ENCODE results near the gene OR6N1. TPM values are rescaled to one million over a fixed set of nuclear protein-coding genes. Genes with fewer than 3 reads are reported as not detected.

OR6N1 gene
- total and polyA plus RNA-seq, 9 of the 15 experiments (the other 6 are each of a cell fraction or from before 2014, with no cell fraction given) = 0.01 to 0.07 TPM; not detected in 7

DNA sequence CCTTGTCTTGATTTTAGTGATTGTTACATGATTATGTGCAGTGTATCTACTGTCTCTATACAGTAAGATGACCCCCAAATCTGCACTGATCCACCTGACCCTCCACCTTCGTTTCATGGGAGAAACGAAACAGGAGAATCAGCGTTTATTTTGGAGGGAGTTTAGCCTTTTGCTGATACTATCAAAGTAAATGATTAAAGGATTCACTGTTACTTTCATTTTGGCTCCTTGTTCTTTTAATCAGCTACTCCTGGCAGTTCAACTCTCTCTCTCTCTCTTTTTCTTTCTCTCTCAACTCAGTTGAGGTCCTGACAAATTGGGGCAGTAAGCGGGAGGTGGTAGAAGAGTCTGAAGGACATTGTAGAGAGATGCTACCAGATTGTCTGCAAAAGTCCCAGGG is 41.5 kb downstream of the OR6N1 start (continued):
- TF ChIP-seq ZNF780A (CRISPR knock-in tag; IDR thresholded peaks at IDR 0.05) (no peak), KLF6 (CRISPR knock-in tag; IDR thresholded peaks at IDR 0.05; ENCODE audit: borderline replicate concordance) (no peak), SAP30 (IDR thresholded peaks at IDR 0.05; ENCODE audit: borderline replicate concordance, insufficient read depth, low read depth, low read length, poor library complexity, severe bottlenecking) (no peak), SOX6 (IDR thresholded peaks at IDR 0.05) (no peak)
- TF ChIP-seq, protein P1, sequence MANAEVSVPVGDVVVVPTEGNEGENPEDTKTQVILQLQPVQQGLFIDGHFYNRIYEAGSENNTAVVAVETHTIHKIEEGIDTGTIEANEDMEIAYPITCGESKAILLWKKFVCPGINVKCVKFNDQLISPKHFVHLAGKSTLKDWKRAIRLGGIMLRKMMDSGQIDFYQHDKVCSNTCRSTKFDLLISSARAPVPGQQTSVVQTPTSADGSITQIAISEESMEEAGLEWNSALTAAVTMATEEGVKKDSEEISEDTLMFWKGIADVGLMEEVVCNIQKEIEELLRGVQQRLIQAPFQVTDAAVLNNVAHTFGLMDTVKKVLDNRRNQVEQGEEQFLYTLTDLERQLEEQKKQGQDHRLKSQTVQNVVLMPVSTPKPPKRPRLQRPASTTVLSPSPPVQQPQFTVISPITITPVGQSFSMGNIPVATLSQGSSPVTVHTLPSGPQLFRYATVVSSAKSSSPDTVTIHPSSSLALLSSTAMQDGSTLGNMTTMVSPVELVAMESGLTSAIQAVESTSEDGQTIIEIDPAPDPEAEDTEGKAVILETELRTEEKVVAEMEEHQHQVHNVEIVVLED (CRISPR knock-in tag; IDR thresholded peaks at IDR 0.05) = no peak

DNA sequence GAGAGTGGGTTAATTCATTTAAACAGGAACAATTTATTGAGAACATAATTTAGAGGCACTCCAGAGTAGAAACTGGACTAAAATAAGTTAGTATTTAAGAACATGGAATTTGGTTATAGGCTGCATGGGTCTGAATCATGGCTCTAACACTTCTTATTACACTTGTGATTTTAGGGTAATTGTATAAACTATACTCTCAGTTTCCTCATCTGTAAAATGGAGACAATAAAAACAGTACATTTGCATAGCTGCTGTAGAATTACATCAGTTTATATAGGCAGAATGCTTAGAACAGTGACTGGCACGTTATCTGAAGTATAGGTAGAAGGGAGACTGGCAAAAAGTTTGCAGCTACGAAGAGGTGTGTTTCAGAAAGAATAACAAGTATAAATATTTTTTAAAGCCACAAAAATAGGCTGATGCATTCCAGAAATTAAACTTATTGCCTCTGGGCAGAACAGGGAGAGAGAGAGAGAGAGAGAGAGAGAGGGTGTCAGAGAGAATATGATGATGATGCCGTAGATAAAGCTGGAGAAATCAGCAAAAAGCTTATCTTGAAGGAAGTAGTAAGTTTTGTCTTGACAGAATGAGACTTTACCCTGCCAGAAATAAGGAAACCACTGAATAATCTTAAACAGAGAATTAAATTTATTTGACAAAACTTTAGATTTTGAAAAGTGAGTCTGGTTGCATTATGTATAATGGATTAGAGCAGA is 43.3 kb downstream of the OR6N1 start:
- in situ Hi-C loops (cut with MboI) (no loop called here), intact Hi-C loops (cut with micrococcal nuclease) (no loop called here)
- H3K4me1 ChIP-seq (replicated peaks in 1 of 2; ENCODE audit: control insufficient read depth in 2 of 2, insufficient read depth in 2 of 2, low read length in 2 of 2) = peaks cover 3 to 33% of the 10 kb centered on the region in 2 experiments; a peak in 3 of 5 replicates
- H2AFZ ChIP-seq (ENCODE audit: low read depth, low read length) = peak overlapping the region; percentile 23; the same call in 1 of the 2 replicates
- CTCF ChIA-PET (ENCODE audit: low intra/inter-chr PET ratio) = no interaction called here
- H3K9ac ChIP-seq (ENCODE audit: insufficient read depth in 1 of 2, low read depth in 2 of 2, low read length in 2 of 2) = no peak overlapping the region
- H3K4me3 ChIP-seq = no peak overlapping the region
- WGBS (ENCODE audit: insufficient coverage, low coverage, missing lambda C conversion rate) = 12% methylated on average over 3 of the region's 3 CpGs
- H3K27ac ChIP-seq (ENCODE audit: extremely low read depth, low read depth, low read length) = no peak overlapping the region
- H3K9me1 ChIP-seq (ENCODE audit: control insufficient read depth, insufficient read depth, low read length) = no peaks in the 10 kb centered on the region
- POLR2A ChIA-PET = interaction anchor here (0.6 to 0.8 kb wide), 4 partner anchors 43 to 58 kb away, joined by 3 to 4 read pairs (median 3); no protein-coding TSS in a partner anchor
- no peaks in the 10 kb centered on the region for H3K27me3 ChIP-seq (ENCODE audit: control insufficient read depth in 2 of 2, insufficient read depth in 2 of 2, low read length in 2 of 2)
- no peaks in the 10 kb centered on the region for H4K20me1 ChIP-seq (replicated peaks; ENCODE audit: control insufficient read depth, insufficient read depth, low read length)
- no peak for DNase-seq (ENCODE audit: extremely low read depth in 1 of 4, low spot score in 3 of 4)
- H3K4me2 ChIP-seq (ENCODE audit: insufficient read depth, low read length) = no peak overlapping the region
- no peak for FAIRE-seq
- no peak for ATAC-seq
- no TSS peak for BruUV-seq (replicated peaks)
- no peaks in the 10 kb centered on the region for H3K36me3 ChIP-seq (ENCODE audit: control insufficient read depth, insufficient read depth, low read length)
- H3K79me2 ChIP-seq (ENCODE audit: control insufficient read depth, insufficient read depth, low read length) = no peaks in the 10 kb centered on the region
- H3K9me3 ChIP-seq (replicated peaks; ENCODE audit: control insufficient read depth, insufficient read depth, low read depth, low read length) = no peaks in the 10 kb centered on the region
- TF ChIP-seq SRF (CRISPR knock-in tag; IDR thresholded peaks at IDR 0.05) = no peak
- peak; percentile 29; the same call in 1 of the 2 replicates for TF ChIP-seq ATF3 (IDR thresholded peaks at IDR 0.05)
- no peak for TF ChIP-seq ATF3 (CRISPR knock-in tag; conservative IDR thresholded peaks at IDR 0.05)
- peak; percentile 69 for TF ChIP-seq ARID1B (IDR thresholded peaks at IDR 0.05)
- TF ChIP-seq, protein P2, sequence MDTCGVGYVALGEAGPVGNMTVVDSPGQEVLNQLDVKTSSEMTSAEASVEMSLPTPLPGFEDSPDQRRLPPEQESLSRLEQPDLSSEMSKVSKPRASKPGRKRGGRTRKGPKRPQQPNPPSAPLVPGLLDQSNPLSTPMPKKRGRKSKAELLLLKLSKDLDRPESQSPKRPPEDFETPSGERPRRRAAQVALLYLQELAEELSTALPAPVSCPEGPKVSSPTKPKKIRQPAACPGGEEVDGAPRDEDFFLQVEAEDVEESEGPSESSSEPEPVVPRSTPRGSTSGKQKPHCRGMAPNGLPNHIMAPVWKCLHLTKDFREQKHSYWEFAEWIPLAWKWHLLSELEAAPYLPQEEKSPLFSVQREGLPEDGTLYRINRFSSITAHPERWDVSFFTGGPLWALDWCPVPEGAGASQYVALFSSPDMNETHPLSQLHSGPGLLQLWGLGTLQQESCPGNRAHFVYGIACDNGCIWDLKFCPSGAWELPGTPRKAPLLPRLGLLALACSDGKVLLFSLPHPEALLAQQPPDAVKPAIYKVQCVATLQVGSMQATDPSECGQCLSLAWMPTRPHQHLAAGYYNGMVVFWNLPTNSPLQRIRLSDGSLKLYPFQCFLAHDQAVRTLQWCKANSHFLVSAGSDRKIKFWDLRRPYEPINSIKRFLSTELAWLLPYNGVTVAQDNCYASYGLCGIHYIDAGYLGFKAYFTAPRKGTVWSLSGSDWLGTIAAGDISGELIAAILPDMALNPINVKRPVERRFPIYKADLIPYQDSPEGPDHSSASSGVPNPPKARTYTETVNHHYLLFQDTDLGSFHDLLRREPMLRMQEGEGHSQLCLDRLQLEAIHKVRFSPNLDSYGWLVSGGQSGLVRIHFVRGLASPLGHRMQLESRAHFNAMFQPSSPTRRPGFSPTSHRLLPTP (IDR thresholded peaks at IDR 0.05; ENCODE audit: borderline replicate concordance, extremely low read depth, insufficient read length) = no peak
- TF ChIP-seq RUNX1 (IDR thresholded peaks at IDR 0.05; ENCODE audit: low read depth) = no peak

Measured in K562 (cell line).